HG02678 (cell line): ENCODE results near the gene CLEC16A.

ENCODE experiments used
- ATAC-seq: cut with Tn5 transposase; IDR thresholded peaks from one replicate; pipeline ENCODE4 v1.9.1; 2021; ENCODE audit warnings: mild to moderate bottlenecking, moderate library complexity; ENCODE audit not compliant: unreplicated experiment

CLEC16A gene

DNA sequence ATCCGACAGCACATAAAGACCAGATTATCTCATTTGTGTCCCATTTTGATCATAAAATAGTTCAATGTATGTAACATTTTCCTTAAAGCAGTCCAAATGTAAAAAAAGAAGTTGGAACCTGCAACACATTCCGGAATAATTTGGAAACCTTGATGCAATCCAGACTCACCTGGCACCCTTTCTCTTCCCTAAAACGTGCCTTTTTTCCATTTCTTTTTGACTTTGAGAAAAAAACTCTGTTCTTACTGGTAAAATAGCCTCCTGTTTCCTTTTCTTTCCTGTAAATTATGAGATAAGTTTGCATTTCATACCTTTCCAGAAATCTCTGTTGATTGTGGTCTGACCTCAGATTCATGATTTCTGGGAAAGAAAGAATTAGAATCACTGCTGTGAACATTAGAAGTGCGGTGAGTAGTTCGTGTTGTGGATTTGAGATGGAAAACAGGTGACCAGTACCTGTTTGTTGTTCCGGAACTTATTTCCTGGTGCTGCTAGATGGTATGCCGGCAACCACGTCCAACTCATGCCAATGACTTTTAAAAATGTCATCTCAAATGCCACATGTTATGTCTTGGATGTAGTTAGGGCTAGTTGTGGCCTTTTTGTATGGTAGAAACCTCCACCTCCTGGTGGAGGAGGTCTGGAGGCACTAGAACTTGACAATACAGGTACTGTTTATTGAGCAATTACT lies 203.5 kb downstream of the CLEC16A start:
- ATAC-seq, result no peak

DNA sequence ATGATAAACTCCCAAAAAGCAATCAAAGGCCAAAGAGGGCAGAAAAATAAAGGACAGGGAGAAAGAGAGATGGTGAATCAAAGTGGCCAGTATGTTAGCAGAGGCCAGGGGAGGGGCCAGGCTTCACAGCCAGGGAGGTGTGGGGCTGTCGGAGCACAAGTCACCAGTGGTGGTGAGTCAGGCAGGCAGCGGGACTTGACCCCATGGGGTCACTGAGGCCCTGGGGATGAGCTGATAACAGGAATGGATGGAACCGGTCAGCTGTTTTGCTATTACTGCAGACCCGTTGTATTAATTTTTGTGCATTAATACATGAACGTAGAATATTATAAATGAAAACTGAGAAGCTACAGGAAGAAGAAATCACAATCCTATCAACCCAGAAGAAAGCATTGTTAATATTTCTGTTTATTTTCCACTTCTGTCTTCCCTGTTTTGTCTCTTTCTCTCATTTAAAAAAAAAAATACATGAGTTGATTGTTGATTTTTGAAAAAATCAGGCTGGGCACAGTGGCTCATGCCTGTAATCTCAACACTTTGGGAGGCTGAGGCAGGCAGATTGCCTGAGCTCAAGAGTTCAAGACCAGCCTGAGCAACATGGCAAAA lies 204.8 kb downstream of the CLEC16A start:
- no peak for ATAC-seq

- ATAC-seq, result no peak
Observed at GRCh38 chr16:11150190-11150589, 205.8 kb downstream of the CLEC16A start.

GRCh38 chr16:11151156-11151884 lies 207.0 kb downstream of the CLEC16A start:
- no peak for ATAC-seq

- no peak for ATAC-seq
Observed at GRCh38 chr16:11151885-11152629, 207.7 kb downstream of the CLEC16A start.

DNA sequence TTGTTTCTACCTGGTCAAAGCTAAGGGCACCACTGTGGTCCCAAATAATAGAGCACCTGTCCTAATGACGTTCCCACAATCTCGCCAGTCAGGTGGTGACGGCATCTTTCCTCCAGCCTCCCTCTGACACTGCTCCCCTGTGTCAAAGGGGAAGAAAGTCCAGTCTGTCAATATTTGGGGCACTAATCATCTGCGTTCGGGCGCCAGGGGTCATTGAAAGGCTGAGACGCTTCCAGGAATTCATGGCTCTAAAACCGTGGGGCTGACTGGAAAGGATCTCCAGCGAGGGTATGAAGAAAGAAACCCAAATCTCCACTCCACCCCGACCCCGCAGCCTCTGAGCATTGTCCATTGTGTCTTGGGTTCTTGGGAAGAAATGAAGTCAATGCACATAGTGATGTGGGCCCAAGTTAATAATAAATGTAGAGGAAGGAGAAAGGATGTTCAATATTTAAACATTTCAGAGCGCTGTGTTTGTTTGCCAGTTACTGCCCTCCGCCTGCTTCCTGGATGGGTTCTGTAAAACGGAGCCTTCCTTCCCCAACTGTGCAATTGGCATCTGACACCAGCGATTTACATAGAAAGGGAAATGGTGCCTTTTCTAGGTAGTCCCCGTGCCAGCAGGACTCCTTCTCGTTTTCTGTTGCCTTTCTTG lies 208.4 kb downstream of the CLEC16A start:
- no peak for ATAC-seq

DNA sequence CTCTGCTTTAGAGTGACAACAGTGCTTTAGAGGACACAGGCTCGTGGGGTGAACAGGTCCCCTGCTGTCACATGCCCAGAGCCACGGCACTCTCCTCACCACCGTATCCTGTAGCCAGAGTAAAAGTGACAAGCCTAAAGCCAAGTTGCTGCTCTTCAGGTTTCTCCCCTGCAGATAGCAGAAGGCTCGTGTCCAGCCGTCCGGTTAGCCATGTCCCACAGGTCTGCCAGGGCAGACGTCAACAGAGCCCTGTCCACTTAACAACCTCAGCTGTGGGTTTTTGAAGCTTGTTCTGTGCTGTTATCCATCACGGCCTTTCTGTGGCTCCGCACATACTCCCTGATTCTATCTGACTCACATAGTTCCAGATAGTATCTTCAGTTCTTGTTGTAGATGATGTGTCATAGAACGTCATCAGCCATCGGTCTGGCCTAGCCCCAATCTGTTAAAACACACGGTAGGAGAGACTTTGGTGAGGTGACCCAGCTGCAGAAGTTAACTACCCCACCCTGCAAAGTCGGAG lies 211.0 kb downstream of the CLEC16A start:
- ATAC-seq, result no peak

DNA sequence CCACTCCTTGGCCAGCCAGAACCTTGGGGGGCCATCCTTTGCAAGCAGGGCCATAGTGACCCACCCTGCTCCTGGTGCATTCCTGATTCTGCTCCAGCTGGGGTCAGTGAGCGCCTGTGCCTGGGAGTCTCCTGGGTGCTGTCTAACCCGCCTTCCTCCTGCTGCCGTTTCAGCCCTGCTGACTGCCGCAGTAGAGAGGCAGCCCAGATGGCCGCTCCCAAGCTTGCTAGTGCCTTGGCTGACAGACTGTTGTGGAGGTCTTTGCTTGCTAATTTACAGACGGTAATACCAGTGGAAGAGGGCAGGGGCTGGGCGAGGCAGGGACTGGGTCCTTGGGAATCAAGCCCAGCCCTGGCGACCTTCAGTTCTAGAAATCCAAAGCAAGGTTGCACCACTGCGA lies 212.0 kb downstream of the CLEC16A start:
- ATAC-seq, result no peak

DNA sequence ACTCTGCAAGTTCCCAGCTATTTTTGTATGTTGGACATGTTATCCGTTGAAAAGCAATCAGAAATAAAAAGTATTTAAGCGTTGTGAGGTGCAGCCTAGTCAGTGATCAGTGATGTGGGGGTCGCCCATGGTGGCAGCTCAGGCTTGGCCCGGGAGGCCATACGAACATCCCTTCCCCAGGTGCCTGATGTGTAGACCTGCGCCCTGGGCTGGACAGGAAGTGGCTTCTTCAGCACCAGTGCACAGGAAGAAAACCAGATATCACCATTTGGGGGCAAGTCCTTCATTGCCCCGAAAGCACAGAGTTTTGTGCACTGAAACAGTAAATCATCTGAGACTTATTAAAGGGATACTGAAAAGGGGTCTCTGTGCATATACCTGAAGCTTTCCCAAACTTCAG lies 212.8 kb downstream of the CLEC16A start:
- no peak for ATAC-seq

DNA sequence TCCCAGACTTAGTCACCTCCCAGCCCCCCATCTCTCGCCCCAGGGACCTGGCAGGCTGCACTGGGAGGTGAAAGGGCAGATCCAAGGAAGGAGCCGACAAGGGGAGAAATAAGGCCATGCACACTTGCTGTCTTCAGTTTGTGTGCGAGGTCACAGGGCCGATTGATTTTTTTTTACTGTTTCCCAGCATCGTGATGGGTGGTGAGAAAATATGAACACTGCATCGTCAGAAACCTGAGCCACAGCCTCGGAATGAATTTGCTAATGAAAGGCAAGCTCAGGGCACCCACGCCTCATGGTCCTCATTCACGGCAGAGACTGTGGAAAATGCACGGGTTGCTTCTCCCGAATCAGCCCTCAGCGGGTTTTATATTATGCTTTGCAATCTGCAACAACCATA lies 213.7 kb downstream of the CLEC16A start:
- no peak for ATAC-seq

- ATAC-seq, result no peak
Observed at GRCh38 chr16:11159282-11159681, 214.9 kb downstream of the CLEC16A start.

DNA sequence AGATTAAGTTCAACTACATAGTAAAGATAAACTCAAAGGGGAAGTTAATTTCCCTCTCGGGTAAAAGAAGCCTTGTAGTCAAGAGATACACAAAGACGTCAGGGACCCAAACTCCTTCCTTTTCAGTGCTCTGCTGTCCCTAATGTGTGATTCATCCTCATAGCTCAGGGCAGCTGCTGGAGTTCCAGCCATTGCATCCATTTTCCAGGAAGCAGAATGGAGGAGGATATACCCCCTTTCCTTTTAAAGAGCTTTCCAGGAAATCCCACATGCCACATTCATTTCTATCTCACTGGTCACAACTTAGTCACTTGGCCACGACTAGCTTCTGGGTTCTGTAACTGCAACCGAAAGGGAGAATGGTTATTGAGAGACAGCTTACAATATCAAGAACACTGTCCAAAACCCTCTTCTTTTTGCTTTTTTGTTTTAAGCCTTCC lies 216.3 kb downstream of the CLEC16A start:
- no peak for ATAC-seq

- no peak for ATAC-seq
Observed at GRCh38 chr16:11161439-11161838, 217.1 kb downstream of the CLEC16A start.

DNA sequence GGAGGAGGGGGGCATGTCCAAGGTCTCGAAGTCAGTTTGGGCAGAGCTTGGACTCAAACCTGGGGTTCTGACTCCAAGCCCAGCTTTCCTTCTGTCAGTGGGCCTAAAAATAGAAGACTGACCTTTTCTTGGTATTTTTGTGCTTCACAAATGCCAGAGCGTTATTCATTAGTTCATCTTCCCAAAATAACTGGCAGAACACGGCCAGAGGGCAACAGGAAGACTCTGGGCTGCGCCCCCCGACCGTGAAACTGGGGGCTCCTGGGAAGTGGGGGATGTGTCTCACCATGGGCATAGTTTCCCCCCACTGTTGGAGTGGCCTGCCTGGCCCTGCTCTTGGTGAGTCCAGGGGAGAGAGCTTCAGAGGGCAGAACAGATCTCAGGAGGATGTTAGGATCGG lies 217.6 kb downstream of the CLEC16A start:
- ATAC-seq, result no peak

DNA sequence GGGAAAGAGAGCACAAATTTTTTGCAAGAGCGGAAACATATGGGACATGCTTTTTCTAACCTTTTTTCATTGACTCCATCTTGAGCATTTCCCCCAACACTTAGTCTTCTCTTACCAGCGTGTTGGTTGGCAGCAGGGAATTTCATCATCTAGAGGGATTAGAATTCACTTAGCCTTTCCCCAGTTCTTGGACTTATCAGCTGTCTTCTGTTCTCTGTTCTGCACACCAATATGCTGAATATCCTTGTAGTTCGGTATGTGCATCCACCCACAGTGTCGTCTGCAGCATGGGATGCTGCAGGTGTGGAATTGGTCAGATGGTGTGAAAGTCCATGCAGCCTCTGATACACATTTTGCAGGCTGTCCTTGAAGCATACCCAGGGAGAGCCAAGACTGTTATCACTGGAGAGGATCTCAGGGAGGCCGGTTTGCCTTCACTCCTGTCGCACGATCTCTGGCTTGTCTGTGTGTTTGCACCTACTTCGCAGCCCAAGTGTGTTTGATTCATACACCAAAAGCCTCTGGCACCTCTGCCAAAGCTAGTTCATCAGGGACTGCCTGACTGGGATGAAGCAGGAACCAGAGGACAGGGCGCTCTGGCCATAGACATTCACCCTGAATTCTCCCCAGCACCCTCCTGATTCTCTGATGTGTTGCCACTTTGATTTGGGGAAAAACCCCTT lies 218.4 kb downstream of the CLEC16A start:
- no peak for ATAC-seq

DNA sequence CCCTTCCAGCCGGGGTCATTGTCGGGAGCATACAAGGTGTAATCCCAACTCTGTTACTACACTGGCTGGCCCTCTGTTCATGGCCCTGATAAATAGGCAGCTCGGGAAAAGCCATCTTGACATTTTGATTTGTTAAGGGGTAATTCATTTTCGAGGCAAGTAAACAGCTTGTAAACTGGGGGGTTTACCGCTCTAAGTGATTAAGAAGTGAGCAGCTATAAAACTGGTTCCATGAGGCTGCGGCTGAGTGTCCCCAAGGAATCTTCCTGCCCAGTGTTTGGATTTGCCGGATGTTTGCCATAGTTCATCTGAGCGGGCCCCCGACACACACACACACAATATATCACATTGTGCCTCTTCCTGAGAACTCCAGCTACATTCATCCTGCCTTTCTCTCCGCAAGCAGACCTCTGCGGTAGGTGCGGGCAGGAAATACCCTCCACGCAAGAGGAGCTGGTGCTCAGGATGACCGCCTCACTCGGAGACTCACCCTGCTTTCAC lies 219.4 kb downstream of the CLEC16A start:
- ATAC-seq, result no peak

GRCh38 chr16:11164482-11165270 lies 220.3 kb downstream of the CLEC16A start:
- no peak for ATAC-seq

DNA sequence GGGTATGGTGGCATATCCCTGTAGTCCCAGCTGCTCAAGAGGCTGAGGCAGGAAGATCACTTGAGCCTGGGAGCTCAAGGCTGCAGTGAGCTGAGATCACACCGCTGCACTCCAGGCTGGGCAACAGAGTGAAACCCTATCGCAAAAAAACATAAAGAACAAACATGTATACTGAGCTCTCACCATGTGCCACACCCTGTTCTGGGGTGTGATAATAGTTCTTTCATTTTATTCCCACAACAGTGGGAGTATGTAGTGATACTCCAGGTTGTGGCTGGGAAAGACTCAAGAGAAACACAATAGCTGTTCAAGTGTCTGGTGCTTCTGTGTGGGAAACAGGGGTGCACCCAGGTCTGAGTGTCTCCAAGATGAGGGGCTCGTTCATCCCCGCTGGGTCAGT lies 221.0 kb downstream of the CLEC16A start:
- no peak for ATAC-seq
